IPS DF 6.9 (cell line): ENCODE data around the gene CRIM1.

Source experiments
- DNase-seq: peaks from one replicate; pipeline ENCODE4 v3.0.0-alpha.2; 2013; ENCODE audit warnings: low read depth, low spot score
- H3K27ac ChIP-seq: one replicate; pipeline ENCODE4 v1.5.1; 2013; ENCODE audit warnings: low read length, control low read depth
- H3K27me3 ChIP-seq: 2 replicates; pipeline ENCODE4 v1.6.1; 2013; ENCODE audit warnings: mild to moderate bottlenecking, low read length; ENCODE audit not compliant: control insufficient read depth, insufficient read depth
- H3K36me3 ChIP-seq: 2 replicates; pipeline ENCODE4 v1.6.1; 2013; ENCODE audit warnings: low read length; ENCODE audit not compliant: control insufficient read depth, insufficient read depth
- H3K4me1 ChIP-seq: 2 replicates; pipeline ENCODE4 v1.6.1; 2013; ENCODE audit warnings: low read length; ENCODE audit not compliant: control insufficient read depth, insufficient read depth
- H3K4me3 ChIP-seq: 2 replicates; pipeline ENCODE4 v1.5.1; 2013; ENCODE audit warnings: mild to moderate bottlenecking, low read length
- H3K9me3 ChIP-seq: 2 replicates; pipeline ENCODE4 v1.6.1; 2013; ENCODE audit warnings: low read length, inconsistent platforms; ENCODE audit not compliant: control insufficient read depth, insufficient read depth
- WGBS: extraction: QIAGEN DNeasy Blood & Tissue Kit; methylation state at CpG from one replicate; pipeline ENCODE4 v1.1.7; 2013; ENCODE audit warnings: mixed read lengths, missing lambda C conversion rate; ENCODE audit not compliant: insufficient read length, insufficient coverage; 5-methylcytosine and 5-hydroxymethylcytosine counted together

Gene CRIM1

GRCh38 chr2:36407413-36407812, 51.8 kb downstream of the CRIM1 start:
- no peaks in the 10 kb centered on the region for H3K9me3 ChIP-seq
- H3K27ac ChIP-seq, result no peak overlapping the region
- no peaks in the 10 kb centered on the region for H3K27me3 ChIP-seq
- WGBS, result no CpG with 5 or more reads among the region's 4 CpGs
- DNase-seq, result no peak
- no peaks in the 10 kb centered on the region for H3K36me3 ChIP-seq
- H3K4me1 ChIP-seq, result peaks cover 12% of the 10 kb centered on the region
- no peak overlapping the region for H3K4me3 ChIP-seq

- no CpG with 5 or more reads among the region's 10 CpGs for WGBS
- H3K27me3 ChIP-seq, result no peaks in the 10 kb centered on the region
- H3K9me3 ChIP-seq, result no peaks in the 10 kb centered on the region
- no peak overlapping the region for H3K27ac ChIP-seq
- peaks cover 12% of the 10 kb centered on the region for H3K4me1 ChIP-seq
- no peak overlapping the region for H3K4me3 ChIP-seq
- H3K36me3 ChIP-seq, result no peaks in the 10 kb centered on the region
- no peak for DNase-seq
Observed at GRCh38 chr2:36408198-36408703, 52.7 kb downstream of the CRIM1 start.

GRCh38 chr2:36409335-36409734, 53.8 kb downstream of the CRIM1 start:
- Histone ChIP-seq H3K36me3 (no peaks in the 10 kb centered on the region), H3K27ac (no peak overlapping the region), H3K9me3 (no peaks in the 10 kb centered on the region), H3K4me1 (peaks cover 12% of the 10 kb centered on the region), H3K4me3 (no peak overlapping the region), H3K27me3 (no peaks in the 10 kb centered on the region)
- DNase-seq, result no peak
- no CpG with 5 or more reads among the region's 2 CpGs for WGBS

DNA sequence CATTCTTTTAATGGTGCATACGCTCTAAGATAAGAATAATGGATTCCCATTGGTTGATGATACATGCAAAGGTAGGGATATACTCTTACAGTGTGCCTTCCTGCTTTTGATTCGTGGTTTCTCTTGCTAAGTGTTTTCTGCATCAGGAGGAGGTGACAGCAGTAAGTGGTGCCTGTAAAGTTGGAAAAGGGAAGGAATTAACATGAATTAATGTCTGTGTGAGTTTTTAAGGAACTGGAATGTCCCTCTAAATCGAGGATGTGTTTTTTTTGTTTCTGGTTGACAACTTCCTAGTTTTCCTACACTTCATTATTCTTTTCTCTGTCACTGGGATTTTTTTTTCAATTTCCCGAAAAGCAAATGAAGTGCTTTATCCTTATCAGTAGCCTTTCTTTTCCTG, 54.4 kb downstream of the CRIM1 start:
- H3K36me3 ChIP-seq, result no peaks in the 10 kb centered on the region
- H3K4me1 ChIP-seq, result peaks cover 12% of the 10 kb centered on the region
- no peak overlapping the region for H3K4me3 ChIP-seq
- no peaks in the 10 kb centered on the region for H3K9me3 ChIP-seq
- WGBS, result no CpG with 5 or more reads among the region's 4 CpGs
- no peak overlapping the region for H3K27ac ChIP-seq
- DNase-seq, result no peak
- H3K27me3 ChIP-seq, result no peaks in the 10 kb centered on the region

GRCh38 chr2:36410681-36411080, 55.1 kb downstream of the CRIM1 start:
- Histone ChIP-seq H3K4me3 (no peak overlapping the region), H3K4me1 (peaks cover 9% of the 10 kb centered on the region), H3K9me3 (no peaks in the 10 kb centered on the region), H3K27ac (no peak overlapping the region), H3K27me3 (no peaks in the 10 kb centered on the region), H3K36me3 (no peaks in the 10 kb centered on the region)
- no CpG with 5 or more reads among the region's 4 CpGs for WGBS
- no peak for DNase-seq

DNA sequence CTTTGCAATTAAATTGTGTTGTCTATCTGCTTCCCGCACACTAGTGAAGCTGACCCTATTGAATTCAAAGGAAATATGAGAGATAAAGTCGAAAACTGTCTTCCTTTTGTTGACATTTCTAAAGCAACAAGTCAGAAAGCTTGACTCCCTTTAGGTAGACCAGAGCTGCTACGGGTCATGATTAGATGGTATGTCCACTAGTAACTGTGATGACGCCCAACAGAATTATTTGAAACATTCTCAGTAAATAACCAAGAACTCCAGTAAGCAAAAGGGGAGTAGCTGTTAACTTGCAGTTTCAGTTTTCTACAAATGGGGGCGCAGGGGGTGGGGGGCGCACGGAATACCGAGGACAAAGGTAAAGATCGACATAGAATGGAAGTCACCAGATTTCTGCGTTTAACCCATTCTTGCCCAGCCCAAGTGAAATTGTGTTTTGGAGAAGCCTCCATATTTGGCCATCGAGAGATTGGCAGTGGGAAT, 56.4 kb downstream of the CRIM1 start:
- H3K4me1 ChIP-seq, result peaks cover 9% of the 10 kb centered on the region
- WGBS, result no CpG with 5 or more reads among the region's 11 CpGs

DNA sequence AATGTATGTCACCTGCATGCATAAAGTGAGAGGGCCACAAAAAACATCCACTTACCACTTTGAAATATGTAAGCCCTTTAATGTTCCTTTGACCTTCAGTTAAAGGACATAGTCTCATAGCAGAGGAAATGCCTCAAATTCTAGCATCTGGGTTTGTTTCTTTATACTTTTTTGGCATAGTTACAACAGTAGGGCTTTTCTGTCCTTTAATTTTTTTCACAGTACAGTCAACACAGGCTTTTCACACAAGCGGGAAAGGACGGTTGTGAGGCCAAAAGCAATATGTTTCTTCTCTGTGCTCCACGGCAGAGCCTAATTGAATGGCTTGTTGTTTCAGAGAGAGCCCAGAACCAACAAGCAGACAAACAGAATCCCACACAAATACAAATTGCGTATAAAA, 57.6 kb downstream of the CRIM1 start:
- Histone ChIP-seq H3K27ac (no peak overlapping the region), H3K9me3 (no peaks in the 10 kb centered on the region), H3K36me3 (no peaks in the 10 kb centered on the region), H3K27me3 (no peaks in the 10 kb centered on the region), H3K4me1 (peaks cover 7% of the 10 kb centered on the region), H3K4me3 (no peak overlapping the region)
- WGBS, result no CpG with 5 or more reads among the region's 4 CpGs
- DNase-seq, result no peak

More for the DNA sequence above, 56.4 kb downstream of the CRIM1 start:
- no peaks in the 10 kb centered on the region for H3K9me3 ChIP-seq
- no peak for DNase-seq
- no peaks in the 10 kb centered on the region for H3K36me3 ChIP-seq
- no peak overlapping the region for H3K27ac ChIP-seq
- no peaks in the 10 kb centered on the region for H3K27me3 ChIP-seq
- H3K4me3 ChIP-seq, result no peak overlapping the region

- no CpG with 5 or more reads among the region's 4 CpGs for WGBS
- Histone ChIP-seq H3K27ac (no peak overlapping the region), H3K36me3 (no peaks in the 10 kb centered on the region), H3K9me3 (no peaks in the 10 kb centered on the region), H3K4me1 (peaks cover 3% of the 10 kb centered on the region; the same call in 1 of the 2 replicates), H3K27me3 (no peaks in the 10 kb centered on the region), H3K4me3 (no peak overlapping the region)
- DNase-seq, result no peak
Observed at GRCh38 chr2:36414307-36414706, 58.7 kb downstream of the CRIM1 start.

DNA sequence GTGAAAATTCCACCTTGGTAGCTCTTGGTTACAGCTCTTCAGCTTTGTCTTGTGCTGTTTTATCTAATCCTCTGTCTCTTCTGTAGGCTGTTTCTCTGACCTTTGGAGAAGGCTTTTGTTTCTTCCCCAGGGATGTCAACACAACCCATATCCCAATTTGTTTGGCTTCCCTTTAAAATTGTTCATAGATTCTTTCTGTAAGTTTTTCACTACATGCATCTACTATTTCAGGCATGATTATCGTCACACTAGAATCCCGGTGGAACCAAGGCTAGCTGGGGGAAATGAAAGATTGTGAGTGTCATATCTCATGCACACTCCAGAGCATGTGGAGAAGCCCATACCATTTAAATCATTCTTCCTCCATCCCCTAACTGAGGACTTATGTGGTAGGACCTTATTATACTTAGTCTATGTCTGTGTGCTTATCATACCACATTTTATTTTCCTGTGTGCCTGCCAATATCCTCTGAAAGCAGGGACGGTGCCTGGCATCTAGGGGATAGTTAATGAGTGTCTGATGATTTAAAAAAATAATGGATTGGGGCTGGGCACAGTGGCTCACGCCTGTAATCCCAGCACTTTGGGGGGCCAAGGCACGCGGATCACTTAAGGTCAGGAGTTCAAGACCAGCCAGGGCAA, 59.9 kb downstream of the CRIM1 start:
- Histone ChIP-seq H3K9me3 (no peaks in the 10 kb centered on the region), H3K27ac (no peak overlapping the region), H3K4me1 (peaks cover 5% of the 10 kb centered on the region), H3K27me3 (no peaks in the 10 kb centered on the region), H3K4me3 (no peak overlapping the region), H3K36me3 (no peaks in the 10 kb centered on the region)
- WGBS, result no CpG with 5 or more reads among the region's 6 CpGs
- DNase-seq, result no peak

GRCh38 chr2:36416370-36417165, 61.0 kb downstream of the CRIM1 start:
- H3K9me3 ChIP-seq, result no peaks in the 10 kb centered on the region
- no peak for DNase-seq
- WGBS, result no CpG with 5 or more reads among the region's 8 CpGs
- no peaks in the 10 kb centered on the region for H3K27me3 ChIP-seq
- H3K27ac ChIP-seq, result no peak overlapping the region
- peaks cover 9% of the 10 kb centered on the region for H3K4me1 ChIP-seq
- no peaks in the 10 kb centered on the region for H3K36me3 ChIP-seq
- no peak overlapping the region for H3K4me3 ChIP-seq
